HCEC 1CT (cell line): ENCODE data around the gene ST3GAL6.

Experiments
- DNase-seq: peaks from one replicate; pipeline ENCODE4 v3.0.0-alpha.2; 2017

ST3GAL6 gene, protein sequence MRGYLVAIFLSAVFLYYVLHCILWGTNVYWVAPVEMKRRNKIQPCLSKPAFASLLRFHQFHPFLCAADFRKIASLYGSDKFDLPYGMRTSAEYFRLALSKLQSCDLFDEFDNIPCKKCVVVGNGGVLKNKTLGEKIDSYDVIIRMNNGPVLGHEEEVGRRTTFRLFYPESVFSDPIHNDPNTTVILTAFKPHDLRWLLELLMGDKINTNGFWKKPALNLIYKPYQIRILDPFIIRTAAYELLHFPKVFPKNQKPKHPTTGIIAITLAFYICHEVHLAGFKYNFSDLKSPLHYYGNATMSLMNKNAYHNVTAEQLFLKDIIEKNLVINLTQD

DNA sequence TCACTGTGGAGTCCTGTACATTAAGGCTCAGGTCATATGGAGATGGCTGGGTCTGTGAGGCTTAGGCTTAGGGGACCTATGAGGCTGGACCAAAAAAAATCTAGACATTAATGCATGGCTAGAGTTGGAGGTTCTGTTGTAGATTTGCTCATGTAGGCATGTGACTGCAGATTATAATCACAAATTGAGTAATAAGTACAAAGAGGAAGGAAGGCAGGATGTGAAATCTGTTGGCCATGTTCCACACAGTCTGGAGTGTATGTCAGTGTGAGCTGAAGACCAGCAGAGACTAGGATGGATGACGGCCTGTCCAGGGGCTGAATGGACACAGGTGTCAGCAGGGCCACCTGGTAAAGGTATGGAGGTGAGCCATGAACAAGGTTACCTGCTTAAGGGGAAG lies at the start of gene ST3GAL6:
ST3GAL6 (plus strand) TSS at position 265 of the 400 bp plus-strand sequence. CDS start 5,101 bp downstream, outside the sequence.
- peak; percentile 75 for DNase-seq

DNA sequence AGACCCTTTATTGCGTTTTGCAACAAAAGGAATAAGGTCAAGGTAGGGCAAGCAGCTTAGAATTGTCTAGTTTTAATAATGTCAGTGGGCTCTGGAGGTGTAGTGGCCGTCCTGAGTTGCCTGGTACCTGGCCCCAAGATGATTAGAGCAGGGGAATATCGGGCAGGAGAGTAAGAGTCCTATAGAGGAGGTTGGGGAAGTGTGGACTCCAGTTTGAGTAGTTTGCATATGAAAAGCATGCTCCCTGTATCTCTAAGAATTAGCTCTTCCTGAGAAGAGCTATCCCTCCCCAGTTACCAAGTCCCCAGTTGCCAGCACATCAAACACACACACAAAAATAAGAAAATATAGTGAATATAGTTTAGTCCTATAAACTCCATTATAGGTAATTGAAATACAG lies 49.2 kb upstream of the ST3GAL6 start:
- no peak for DNase-seq

DNA sequence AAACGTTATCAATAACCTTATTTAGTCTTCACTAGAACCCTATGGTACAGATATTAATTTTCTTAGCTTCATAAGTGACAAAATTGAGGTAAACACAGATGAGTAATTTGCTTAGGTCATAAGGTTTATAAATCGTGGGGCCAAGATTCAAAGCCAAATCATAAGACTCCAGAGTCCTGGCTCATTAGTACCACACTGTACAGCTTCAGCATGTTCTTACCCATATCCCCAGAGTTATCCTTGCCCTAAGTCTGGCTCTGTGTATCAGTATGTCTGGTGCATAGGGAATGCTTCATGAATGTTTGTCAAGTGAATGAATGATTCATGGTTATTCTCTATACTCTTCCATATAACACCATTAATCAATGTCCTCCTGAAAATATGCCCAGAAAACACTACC lies 45.6 kb upstream of the ST3GAL6 start:
- DNase-seq, result no peak

DNA sequence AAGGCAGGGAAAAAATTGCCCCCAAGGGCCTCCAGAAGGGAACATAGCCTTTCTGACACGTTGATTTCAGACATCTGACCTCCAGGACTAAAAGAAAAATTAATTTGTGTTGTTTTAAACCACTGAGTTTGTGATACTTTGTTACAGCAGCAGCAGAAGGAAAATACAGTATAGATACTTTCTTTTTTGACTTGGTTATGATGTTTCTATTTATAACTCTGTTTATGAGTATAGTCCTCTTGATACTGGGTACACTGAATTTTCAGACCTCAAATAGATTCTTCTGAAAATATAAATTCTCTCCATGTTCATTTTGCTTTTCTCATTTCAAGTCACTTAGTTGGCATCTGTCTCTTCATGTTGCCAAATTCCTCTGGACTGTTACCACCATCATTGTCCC lies 44.4 kb upstream of the ST3GAL6 start:
- DNase-seq, result no peak

DNA sequence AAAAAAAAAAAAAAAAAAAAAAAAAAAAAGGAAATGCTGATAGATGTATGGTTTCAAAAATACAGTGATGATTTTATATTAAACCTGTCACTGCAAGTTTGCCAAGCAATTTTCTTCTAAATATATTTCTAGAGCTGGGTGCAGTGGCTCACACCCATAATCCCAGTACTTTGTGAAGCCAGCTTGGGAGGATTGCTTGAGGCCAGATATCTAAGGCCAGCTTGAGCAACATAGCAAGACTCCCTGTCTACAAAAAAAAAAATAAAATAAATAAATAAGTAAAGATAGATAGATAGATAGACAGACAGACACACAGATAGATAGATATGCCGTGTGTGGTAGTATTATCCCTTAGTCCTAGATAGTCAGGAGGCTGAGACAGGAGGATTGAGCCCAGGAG lies 41.4 kb upstream of the ST3GAL6 start:
- DNase-seq, result no peak

DNA sequence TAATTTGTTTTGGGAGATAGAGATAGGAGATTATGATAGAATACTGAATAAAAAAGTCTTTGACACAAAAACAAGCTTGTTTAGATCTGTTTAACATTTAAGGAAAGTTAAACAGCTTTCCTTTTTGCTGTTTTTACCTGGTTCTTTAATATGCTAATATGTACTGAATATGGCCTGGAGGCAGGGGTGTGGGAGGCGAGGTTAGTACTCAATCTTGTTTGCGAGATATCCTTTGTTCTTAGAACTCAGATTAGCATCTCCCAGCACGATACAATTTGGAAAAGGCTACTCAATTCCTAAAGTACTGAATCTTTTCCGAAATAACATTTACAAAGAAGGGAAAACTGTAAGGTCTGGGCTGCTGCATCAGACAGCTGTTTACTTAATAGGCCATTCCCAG lies 40.8 kb upstream of the ST3GAL6 start:
- no peak for DNase-seq

DNA sequence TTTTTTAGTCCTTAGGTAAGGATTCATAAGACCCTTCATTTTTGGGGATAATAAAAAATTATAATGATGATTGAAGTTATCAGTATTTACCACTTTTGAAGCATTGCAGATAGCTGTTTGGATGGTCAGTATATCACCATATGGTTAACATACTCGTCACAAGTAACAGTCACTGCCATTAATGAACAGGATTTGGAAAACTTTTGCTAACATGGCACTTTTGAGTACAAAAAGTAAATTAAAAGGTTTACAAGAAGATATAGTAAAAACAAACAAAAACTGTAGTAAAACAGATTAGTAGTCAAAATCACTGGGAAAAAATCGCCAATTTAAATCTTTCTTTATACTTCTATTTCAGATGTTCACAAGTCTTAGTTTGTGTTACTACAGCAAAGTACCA lies 37.8 kb upstream of the ST3GAL6 start:
- no peak for DNase-seq

DNA sequence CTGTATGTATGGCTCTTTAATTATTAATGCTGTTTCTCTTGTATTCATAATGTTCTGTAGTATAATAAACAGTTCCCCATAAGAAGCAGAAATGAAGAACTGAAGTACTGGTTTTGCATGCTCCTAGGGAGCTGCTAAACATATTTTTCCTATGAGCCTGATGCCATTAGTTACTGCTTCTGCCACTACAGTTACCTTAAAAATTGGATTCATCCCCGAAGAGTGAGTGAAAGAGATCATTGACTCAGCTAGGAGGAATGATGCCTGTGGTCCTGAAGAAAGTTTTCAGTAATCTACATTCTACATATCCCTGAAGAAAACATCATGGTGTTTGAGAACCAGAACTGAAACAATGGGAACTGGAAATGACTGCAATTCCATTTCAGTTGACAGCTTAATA lies 37.1 kb upstream of the ST3GAL6 start:
- peak; percentile 53 for DNase-seq

DNA sequence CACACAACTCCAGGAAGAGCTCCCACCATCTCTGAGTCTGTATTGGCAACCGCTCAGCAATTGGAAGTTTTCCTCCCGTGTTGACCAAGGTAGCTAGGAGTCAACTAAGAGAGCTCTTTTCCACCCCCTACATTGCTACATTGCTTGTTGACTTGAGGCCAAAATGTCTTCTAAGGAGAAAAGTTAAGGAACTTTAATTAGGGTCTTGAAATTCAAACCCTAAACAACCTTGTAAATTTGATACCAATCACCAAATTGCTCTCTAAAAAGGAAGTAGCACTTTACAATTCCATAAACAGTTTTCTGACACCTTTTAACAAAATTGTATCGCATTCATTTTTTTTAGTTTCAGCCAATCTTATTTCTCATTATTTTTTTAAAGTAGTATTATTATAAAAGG lies 35.5 kb upstream of the ST3GAL6 start:
- DNase-seq, result no peak

DNA sequence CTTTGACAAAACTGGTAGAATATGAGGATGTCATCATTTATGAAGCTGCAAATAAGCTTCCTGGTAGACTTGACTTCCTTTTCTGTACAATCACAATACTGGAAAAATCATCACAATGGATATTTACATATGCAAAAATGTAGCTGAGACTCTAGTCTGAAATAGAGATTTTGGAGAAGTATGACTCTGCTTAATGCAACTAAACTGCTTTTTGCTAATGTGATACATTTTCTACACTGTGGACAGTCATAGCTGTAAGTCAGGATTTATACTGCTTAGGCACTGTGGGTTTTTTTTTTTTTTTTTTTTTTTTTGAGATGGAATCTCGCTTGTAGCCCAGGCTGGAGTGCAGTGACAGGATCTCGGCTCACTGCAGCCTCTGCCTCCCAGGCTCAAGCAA lies 34.5 kb upstream of the ST3GAL6 start:
- DNase-seq, result no peak

DNA sequence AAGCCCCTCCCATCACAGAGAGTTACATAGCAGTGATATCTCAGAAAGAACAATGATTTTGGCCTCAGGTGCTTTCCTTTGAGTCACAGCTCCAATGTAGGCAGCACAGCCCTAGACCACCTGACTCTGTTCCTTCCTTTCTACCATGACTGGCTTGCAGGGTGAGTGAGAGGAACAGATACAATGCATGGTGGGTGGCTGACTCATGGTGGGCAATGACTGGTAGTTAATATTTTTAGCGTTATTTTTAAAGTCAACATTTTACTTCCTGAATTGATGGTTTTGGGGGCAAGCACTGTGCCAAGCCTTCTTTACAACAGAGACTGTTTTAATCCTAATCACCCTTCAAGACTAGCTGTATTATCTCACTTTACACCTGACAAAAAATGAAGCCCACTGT lies 32.8 kb upstream of the ST3GAL6 start:
- no peak for DNase-seq

DNA sequence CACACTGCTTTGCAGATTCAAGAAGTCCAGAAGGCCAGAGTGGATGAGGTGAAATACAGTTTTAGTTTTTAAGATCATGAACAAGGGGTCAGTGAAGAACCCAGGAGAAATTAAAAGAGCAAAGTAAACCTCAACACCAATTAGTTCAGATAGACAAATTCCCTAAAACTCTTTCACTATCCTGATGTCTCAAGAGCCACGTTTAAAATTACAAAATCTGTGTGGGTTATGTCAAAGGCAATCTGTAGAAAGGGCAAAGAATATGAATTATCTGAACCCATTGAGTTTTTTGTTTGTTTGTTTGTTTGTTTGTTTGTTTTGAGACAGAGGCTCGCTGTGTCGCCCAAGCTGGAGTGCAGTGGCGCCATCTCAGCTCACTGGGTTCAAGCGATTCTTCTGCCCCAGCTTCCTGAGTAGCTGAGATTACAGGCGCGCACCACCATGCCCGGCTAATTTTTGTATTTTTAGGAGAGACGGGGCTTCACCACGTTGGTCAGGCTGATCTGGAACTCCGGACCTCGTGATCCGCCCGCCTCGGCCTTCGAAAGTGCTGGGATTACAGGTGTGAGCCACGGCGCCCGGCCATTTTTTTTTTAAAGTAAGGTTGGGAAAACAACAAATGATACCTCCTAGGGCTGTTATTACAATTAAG lies 32.1 kb upstream of the ST3GAL6 start:
- no peak for DNase-seq

DNA sequence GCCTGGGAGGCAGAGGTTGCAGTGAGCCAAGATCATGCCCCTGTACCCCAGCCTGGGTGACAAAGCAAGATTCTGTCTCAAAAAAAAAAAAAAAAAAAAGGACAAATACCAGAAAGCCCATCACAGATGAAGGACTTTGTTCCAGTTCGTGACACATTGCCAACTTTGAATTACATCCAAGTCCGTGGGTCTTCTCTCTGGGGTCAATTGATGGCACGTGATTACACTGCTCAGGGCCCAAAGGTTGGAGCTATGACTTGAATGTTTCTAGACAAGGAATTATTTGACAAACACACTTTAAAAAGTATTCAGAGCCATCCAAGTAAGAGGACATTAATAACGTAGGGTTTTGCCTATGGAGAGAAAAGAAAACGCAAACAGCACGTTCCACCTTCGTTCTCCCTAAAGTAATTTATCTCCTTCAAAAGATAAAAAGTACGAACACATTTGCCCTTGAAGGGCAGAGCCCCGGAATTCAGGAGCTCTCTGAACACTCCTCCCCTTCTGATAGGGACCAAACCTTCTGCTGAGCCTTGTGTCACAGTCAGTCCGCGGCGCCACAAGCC lies 31.3 kb upstream of the ST3GAL6 start:
- DNase-seq, result peak; percentile 9

DNA sequence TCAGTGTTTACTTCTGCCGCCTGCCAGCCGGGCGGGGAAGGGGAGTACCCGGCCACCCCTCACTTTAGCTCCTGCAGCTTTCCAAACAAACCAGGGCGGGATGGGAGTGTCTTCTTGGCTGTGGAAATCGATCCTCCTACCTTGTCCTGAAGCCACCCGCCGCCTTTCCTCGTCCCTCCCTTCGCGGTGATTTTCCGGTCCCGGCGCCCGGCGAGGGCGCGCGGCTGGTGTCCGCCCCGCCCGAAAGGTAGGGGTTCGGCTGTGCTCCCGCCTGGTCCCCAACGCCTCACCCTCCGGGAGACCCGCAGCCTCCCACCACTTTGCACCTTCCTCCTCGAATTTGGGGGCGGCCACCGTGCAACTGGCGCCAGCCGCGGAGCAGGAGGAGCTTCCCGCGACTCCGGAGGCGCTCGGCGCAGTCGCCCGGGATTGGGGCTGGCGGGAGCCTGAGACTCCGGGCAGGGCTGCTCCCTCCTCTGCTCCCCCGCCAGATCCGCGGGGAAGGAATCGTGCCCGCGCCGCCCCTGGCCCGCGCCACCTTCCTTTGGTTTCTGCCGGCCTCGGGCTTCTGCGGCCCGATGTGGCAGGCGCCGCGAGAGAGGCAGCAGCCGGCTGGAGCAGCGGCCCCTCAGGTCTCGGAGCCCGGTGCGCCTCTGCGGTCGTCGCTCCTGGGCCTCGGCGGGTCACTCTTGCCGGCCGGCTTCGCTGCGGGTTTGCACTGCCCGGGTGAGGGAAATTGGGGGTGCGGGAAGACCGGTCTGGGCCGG lies 30.7 kb upstream of the ST3GAL6 start:
- peak; percentile 16 for DNase-seq

DNA sequence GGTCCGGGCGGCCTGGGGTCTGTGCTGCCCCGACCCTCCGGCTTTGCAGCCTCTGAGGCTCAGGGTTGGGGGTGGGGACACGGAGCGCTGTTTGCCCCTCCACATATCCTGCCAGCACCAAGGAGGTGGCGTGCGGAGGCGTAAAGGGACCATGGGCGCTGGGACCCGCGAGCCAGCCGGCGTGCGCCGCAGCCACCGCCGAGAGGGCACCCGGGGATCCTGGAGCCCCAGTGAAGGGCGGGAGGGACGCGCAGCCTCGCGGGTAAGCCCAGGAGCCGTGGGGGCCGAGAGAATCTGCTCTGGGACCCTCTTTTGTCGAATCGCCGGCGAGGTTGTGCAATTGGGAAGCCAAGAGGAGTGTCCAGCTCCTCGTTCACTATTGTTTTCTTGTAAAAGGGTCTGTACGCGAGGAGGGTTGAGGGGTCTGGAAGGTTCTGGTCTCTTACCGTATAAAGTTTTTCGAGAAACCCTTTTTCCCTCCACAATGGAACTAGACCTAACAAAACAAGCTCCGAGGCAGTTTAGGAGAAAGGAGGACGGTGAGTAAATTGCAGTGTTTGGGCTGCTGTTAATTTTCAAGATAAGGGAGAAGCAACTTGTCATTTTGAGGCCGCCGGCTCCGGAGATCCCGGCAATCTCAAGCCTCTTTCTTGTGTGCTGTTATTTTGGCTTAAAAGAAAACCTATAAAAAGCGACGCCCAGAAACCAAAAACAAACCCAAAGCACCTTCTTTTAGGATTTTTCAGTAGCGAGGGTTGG lies 29.9 kb upstream of the ST3GAL6 start:
- DNase-seq, result peak; percentile 16

DNA sequence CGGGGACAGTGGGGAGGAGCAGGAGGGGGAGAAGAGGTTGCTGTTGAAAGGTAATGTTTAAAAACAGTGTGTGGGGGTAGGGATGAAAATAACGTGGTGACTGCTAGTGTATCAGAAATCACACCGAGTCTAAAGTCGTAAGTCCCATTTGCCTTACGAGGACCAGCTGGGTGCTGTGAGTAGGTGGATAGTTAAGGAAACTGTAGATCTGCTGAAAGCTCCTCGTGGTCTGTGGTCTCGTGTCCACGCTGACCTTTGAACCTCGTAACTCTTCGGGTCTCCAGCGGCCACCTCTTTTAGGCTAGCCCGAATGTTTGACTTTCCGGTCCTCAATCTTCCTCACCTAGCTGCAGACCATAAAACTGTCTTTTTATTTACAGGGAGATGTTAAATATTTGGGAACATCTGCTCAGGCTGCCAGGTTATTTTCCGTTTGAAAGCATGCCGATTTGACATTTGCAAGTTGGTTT lies 29.3 kb upstream of the ST3GAL6 start:
- no peak for DNase-seq

DNA sequence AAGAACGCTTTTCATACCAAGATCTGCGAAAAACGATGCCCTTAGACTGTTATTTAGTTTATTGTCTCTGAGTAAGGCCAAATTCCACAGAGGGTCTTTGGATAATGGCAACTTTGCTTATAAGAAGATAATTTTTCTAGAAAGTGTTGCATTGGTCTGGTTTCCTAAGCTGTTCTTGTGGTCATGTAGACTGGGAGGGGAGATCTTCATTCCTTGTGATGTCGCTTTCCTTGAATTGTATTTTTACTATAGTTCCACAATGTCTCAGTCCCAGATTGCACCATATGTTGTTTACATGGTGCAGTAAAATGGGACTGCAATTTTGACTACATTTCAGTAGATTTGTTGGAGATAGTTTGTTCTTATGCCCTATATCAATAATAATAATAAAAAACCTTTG lies 28.8 kb upstream of the ST3GAL6 start:
- DNase-seq, result no peak

DNA sequence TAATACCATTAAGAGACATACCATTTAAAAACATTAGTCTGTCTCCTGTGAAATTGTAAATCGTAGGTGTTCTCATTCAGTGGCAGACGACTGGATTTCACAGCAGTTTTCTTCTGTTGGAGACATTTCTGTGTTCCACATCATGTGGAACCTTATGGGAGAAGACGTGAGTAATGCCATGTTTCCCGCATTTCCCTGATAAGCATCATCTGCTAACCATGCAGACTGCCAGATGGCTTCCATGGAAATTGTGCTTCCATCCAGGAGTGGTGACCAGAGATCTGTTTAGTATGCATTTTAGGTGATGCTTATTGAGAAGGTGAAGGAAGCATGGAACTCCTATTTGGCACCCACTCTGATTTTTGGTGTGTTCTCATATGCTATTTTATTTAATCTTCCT lies 28.4 kb upstream of the ST3GAL6 start:
- DNase-seq, result peak; percentile 20

DNA sequence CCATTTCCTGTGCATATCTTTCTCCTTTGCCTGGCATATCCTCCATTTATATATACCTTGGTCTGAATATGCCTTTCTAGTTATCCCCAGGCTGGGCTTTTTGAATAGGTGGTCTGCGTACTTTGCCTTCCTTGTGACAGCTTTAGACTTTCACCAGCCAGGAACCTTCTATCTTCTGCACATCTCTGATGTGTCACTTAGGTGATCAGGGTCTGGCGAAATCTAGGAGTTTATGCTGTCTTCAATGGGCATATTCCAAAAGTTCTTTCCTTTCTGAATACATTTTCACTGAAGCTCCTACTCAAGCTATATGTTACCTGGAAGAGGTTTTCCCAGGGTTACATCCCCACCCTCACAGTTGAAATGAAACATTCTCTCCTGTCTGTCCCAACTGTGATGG lies 27.8 kb upstream of the ST3GAL6 start:
- DNase-seq, result no peak

DNA sequence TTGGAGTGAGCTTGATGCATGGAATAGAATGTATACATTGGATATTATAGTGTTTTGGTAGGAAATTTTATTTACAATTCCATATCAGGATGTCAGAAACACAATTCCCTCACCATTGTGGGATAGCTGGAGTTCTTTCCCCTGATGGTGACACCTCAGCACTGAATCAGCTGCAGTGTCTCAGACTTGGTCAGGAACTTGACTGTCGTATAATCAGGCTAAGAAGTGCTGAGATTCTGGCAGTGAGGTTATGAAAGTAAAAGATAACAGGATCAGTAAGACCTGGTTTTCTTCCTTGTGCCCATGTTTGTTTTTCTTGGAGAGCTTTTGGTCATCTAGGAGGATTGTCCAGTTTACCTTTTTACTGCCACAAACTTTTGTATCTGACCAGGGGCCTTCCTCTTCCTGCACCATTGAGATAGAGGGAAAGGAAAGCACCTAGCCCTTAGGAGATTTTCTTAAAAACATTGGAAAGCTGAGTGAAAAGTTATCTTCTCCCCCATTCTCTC lies 27.3 kb upstream of the ST3GAL6 start:
- no peak for DNase-seq

DNA sequence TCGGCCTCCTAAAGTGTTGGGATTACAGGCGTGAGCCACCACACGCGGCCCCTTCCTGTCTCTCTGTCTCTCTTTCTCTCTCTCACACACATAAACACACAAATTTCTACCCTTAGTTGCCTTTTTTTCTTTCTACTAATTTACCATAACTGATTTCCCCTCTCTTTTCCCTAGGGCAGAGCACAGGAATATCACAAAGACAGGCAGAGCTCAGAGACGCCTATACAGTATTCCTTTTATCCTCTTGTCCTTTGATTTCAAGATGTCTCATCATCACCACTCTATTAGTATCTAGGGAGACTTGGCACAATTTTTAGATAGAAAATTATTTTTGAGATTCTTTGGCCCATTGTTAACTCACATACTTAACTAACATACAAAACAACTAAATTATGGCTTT lies 25.8 kb upstream of the ST3GAL6 start:
- no peak for DNase-seq

DNA sequence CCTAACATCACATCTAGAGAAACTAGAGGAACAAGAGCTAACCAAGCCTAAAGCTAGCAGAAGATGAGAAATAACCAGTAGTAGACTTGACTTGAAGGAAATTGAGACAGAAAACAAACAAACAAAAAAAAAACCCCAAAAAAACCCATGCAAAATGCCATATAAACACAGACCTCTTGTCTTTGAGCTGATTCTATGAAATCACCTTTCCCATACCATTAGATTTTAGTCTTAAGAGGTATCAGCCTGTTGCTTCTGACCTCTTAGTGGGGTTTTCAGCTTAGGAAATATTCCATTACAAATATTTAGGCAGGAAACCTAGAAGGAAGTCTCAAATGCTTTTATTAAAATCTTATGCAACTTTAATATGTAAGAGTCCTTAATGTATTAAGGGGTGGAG lies 23.9 kb upstream of the ST3GAL6 start:
- DNase-seq, result no peak

DNA sequence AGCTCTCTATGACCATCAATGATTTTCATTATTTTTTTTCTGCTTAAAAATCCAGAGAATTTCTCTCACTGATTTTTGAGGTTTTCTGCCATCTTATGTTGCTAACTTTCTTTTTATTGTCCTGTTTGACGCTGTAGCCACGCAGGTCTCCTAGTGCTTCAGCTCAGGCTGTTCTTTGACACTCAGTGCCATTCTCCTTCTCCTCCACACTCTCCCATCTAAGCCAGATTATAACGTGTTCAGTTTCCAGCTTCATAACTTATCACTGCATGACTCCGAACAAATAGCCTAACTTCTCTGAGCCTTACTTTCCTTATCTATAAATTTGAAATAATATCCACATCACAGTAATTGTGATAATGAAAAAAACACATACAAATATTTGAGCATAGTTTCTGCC lies 22.8 kb upstream of the ST3GAL6 start:
- no peak for DNase-seq
